GM23248 (cell line): ENCODE results near the gene TCTN1. TPM values are rescaled to one million over a fixed set of nuclear protein-coding genes. Genes with fewer than 3 reads are reported as not detected.

ENCODE experiments used
- DNase-seq: peaks from one replicate; pipeline ENCODE4 v3.0.0-alpha.2; 2015
- H2AFZ ChIP-seq: fragments of 200-600 bp; sonication (generic); 2 replicates; pipeline ENCODE4 v1.6.1; 2016; ENCODE audit warnings: antibody characterized with exemption
- H3F3A ChIP-seq: fragments of 200-600 bp; sonication (generic); 2 replicates; pipeline ENCODE4 v1.6.1; 2016; ENCODE audit warnings: mild to moderate bottlenecking, antibody characterized with exemption, mixed run types; ENCODE audit not compliant: insufficient read depth
- H3K27ac ChIP-seq: fragments of 200-600 bp; sonication (generic); 2 replicates; pipeline ENCODE4 v1.5.1; 2016; ENCODE audit warnings: mild to moderate bottlenecking
- H3K27me3 ChIP-seq: fragments of 200-600 bp; sonication (generic); replicated peaks from 2 replicates; pipeline ENCODE4 v1.6.1; 2016; ENCODE audit warnings: mild to moderate bottlenecking; ENCODE audit not compliant: insufficient read depth
- H3K36me3 ChIP-seq: fragments of 200-600 bp; sonication (generic); 2 replicates; pipeline ENCODE4 v1.6.1; 2016; ENCODE audit warnings: low read depth, mild to moderate bottlenecking
- H3K4me1 ChIP-seq: fragments of 200-600 bp; sonication (generic); 2 replicates; pipeline ENCODE4 v1.6.1; 2016; ENCODE audit warnings: mild to moderate bottlenecking; ENCODE audit not compliant: insufficient read depth
- H3K4me2 ChIP-seq: fragments of 200-600 bp; sonication (generic); one replicate; pipeline ENCODE4 v1.6.1; 2016; ENCODE audit warnings: mild to moderate bottlenecking; ENCODE audit not compliant: unreplicated experiment
- H3K4me3 ChIP-seq: fragments of 200-600 bp; sonication (generic); 2 replicates; pipeline ENCODE4 v1.5.1; 2016; ENCODE audit warnings: mild to moderate bottlenecking
- H3K79me2 ChIP-seq: fragments of 200-600 bp; sonication (generic); 2 replicates; pipeline ENCODE4 v1.6.1; 2016; ENCODE audit warnings: mild to moderate bottlenecking; ENCODE audit not compliant: insufficient read depth
- H3K9ac ChIP-seq: fragments of 200-600 bp; sonication (generic); 2 replicates; pipeline ENCODE4 v1.6.1; 2016; ENCODE audit warnings: mild to moderate bottlenecking
- H3K9me2 ChIP-seq: fragments of 200-600 bp; sonication (generic); 2 replicates; pipeline ENCODE4 v1.6.1; 2016; ENCODE audit warnings: mixed run types, mild to moderate bottlenecking, moderate library complexity; ENCODE audit not compliant: insufficient read depth
- H3K9me3 ChIP-seq: fragments of 200-600 bp; sonication (generic); one replicate; pipeline ENCODE4 v1.6.1; 2017; ENCODE audit warnings: low read depth
- H4K20me1 ChIP-seq: fragments of 200-600 bp; sonication (generic); 2 replicates; pipeline ENCODE4 v1.6.0; 2016; ENCODE audit not compliant: insufficient read depth
- EZH2 ChIP-seq: fragments of 200-600 bp; sonication (generic); IDR thresholded peaks from 2 replicates; pipeline ENCODE4 v1.6.1; 2018; ENCODE audit warnings: antibody characterized with exemption, mild to moderate bottlenecking; ENCODE audit not compliant: insufficient read depth, poor library complexity, severe bottlenecking
- EZH2phosphoT487 ChIP-seq: fragments of 200-600 bp; sonication (generic); IDR thresholded peaks from 2 replicates; pipeline ENCODE4 v1.6.1; 2018; ENCODE audit warnings: antibody characterized with exemption, moderate library complexity, mild to moderate bottlenecking, low read depth; ENCODE audit not compliant: insufficient read depth
- WGBS, 2 experiments: methylation state at CpG; one replicate each; pipeline ENCODE4 v1.1.6; 2015 to 2017; ENCODE audit warnings: low lambda C conversion rate in 2 of 2, low coverage in 1 of 2; ENCODE audit errors: missing lambda C conversion rate in 2 of 2; 5-methylcytosine and 5-hydroxymethylcytosine counted together
- in situ Hi-C: fragments of 300-500 bp; cut with MboI; formaldehyde crosslinking; loops from 2 replicates; pipeline ENCODE4 v1.15.0; 2020
- polyA plus RNA-seq: library from polyadenylated mRNA; unstranded; fragments of >200 nt; fragmentation: Nextera tagmentation; extraction: Ambion mirVana; gene quantifications from 2 replicates; pipeline ENCODE4 v1.2.1, GENCODE V29; 2016
- total RNA-seq: library from RNA; depleted of rRNA; stranded (reverse); fragments of >200 nt; shearing (Covaris generic); gene quantifications from 2 replicates; pipeline ENCODE4 v1.2.3, GENCODE V29; 2014

Gene TCTN1
- total and polyA plus RNA-seq, 2 experiments from 2014 or later, result 44.3 to 65.2 TPM

GRCh38 chr12:110615171-110615570 lies 1.2 kb downstream of the TCTN1 start:
- WGBS, 2 experiments, result 97 to 98% methylated on average over 8 of the region's 8 CpGs
- in situ Hi-C loops, result no loop called here
- no peaks in the 10 kb centered on the region for H4K20me1 ChIP-seq

GRCh38 chr12:110616471-110617115 lies 2.7 kb downstream of the TCTN1 start:
- Histone ChIP-seq H3K4me2 (no peak overlapping the region), H2AFZ (no peak overlapping the region), H3K9ac (no peak overlapping the region), H3F3A (no peaks in the 10 kb centered on the region), H3K9me2 (no peaks in the 10 kb centered on the region), H3K27ac (no peak overlapping the region), H3K79me2 (no peaks in the 10 kb centered on the region), H3K36me3 (no peaks in the 10 kb centered on the region), H4K20me1 (no peaks in the 10 kb centered on the region), H3K4me1 (peaks cover 5% of the 10 kb centered on the region; the same call in 1 of the 2 replicates), H3K27me3 (no peaks in the 10 kb centered on the region), H3K4me3 (no peak overlapping the region), H3K9me3 (no peaks in the 10 kb centered on the region)
- TF ChIP-seq EZH2, result no peak
- TF ChIP-seq EZH2phosphoT487, result no peak
- no peak for DNase-seq
- in situ Hi-C loops, result no loop called here
- WGBS, 2 experiments, result 88 to 90% methylated on average over 5 of the region's 5 CpGs

More at GRCh38 chr12:110615171-110615570, 1.2 kb downstream of the TCTN1 start:
- Histone ChIP-seq H3K27me3 (no peaks in the 10 kb centered on the region), H3K9ac (no peak overlapping the region; the same call in 1 of the 2 replicates), H3K4me1 (peaks cover 5% of the 10 kb centered on the region; the same call in 1 of the 2 replicates), H3K36me3 (no peaks in the 10 kb centered on the region), H2AFZ (no peak overlapping the region), H3K4me2 (no peak overlapping the region), H3F3A (no peaks in the 10 kb centered on the region), H3K9me2 (no peaks in the 10 kb centered on the region), H3K4me3 (no peak overlapping the region), H3K27ac (no peak overlapping the region), H3K79me2 (no peaks in the 10 kb centered on the region), H3K9me3 (no peaks in the 10 kb centered on the region)
- no peak for TF ChIP-seq EZH2phosphoT487
- no peak for TF ChIP-seq EZH2
- no peak for DNase-seq

GRCh38 chr12:110619534-110619953 lies 5.6 kb downstream of the TCTN1 start:
- H3K79me2 ChIP-seq, result no peaks in the 10 kb centered on the region
- peaks cover 4% of the 10 kb centered on the region; the same call in 1 of the 2 replicates for H3K4me1 ChIP-seq
- H3K27me3 ChIP-seq, result no peaks in the 10 kb centered on the region
- TF ChIP-seq EZH2phosphoT487 (no peak), EZH2 (no peak)
- no peaks in the 10 kb centered on the region for H3K9me2 ChIP-seq
- H3K9ac ChIP-seq, result no peak overlapping the region
- no peaks in the 10 kb centered on the region for H3K36me3 ChIP-seq
- H3K27ac ChIP-seq, result no peak overlapping the region
- 63 to 70% methylated on average over 4 of the region's 4 CpGs for WGBS, 2 experiments
- H3F3A ChIP-seq, result no peaks in the 10 kb centered on the region
- no peaks in the 10 kb centered on the region for H3K9me3 ChIP-seq
- H2AFZ ChIP-seq, result no peak overlapping the region
- peak; percentile 57 for DNase-seq
- in situ Hi-C loops, result no loop called here
- H3K4me3 ChIP-seq, result no peak overlapping the region
- no peak overlapping the region for H3K4me2 ChIP-seq
- H4K20me1 ChIP-seq, result no peaks in the 10 kb centered on the region

GRCh38 chr12:110622582-110622981 lies 8.7 kb downstream of the TCTN1 start:
- H3K27me3 ChIP-seq, result no peaks in the 10 kb centered on the region
- H3K4me1 ChIP-seq, result no peaks in the 10 kb centered on the region
- 79 to 83% methylated on average over 3 of the region's 3 CpGs for WGBS, 2 experiments
- no peak overlapping the region for H3K4me2 ChIP-seq
- no peak overlapping the region for H3K4me3 ChIP-seq
- DNase-seq, result no peak
- no peaks in the 10 kb centered on the region for H3K9me3 ChIP-seq
- H4K20me1 ChIP-seq, result no peaks in the 10 kb centered on the region
- no peak overlapping the region for H3K9ac ChIP-seq
- H3K9me2 ChIP-seq, result no peaks in the 10 kb centered on the region
- in situ Hi-C loops, result no loop called here
- no peak overlapping the region for H2AFZ ChIP-seq
- no peak overlapping the region for H3K27ac ChIP-seq
- H3K79me2 ChIP-seq, result no peaks in the 10 kb centered on the region
- TF ChIP-seq EZH2phosphoT487, result no peak
- TF ChIP-seq EZH2, result no peak
- no peaks in the 10 kb centered on the region for H3F3A ChIP-seq
- H3K36me3 ChIP-seq, result peaks cover 7% of the 10 kb centered on the region
